HG03196 (cell line): ENCODE measurements around the gene MMP27.

Source experiments
- ATAC-seq: cut with Tn5 transposase; IDR thresholded peaks from one replicate; pipeline ENCODE4 v1.9.1; 2021; ENCODE audit not compliant: unreplicated experiment

MMP27 gene

DNA sequence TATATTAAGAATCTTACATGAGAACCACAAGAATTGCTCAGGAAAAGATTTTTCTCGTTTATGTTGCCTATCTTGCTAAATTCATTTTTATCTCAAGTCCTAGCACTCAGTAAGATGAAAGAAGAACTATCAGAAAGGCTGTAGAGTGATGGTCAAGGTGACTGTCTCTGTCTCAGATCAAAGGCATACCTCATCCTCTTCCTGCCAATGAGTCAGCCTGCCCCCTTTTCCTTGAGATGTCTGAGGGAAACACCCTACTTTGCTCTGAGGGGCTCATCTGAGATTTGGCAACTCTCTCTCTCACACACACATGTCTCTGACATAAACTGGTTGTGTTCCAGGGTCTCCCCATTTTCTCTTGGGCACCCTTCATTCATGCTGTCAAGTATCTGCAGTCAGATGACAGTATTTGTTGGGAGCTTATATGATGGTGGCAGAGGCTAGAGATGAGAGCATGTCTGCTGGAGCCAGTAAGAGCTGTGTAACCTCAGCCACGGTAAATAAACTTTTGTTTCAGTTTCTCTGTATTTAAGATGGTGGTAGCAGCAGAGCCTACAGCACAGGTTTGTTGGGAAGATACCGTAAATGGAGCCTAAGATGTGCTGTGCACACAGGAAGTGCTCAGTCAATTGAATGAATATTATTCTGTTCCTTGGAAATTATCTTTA is 1.6 kb downstream of the MMP27 start:
- ATAC-seq: no peak

DNA sequence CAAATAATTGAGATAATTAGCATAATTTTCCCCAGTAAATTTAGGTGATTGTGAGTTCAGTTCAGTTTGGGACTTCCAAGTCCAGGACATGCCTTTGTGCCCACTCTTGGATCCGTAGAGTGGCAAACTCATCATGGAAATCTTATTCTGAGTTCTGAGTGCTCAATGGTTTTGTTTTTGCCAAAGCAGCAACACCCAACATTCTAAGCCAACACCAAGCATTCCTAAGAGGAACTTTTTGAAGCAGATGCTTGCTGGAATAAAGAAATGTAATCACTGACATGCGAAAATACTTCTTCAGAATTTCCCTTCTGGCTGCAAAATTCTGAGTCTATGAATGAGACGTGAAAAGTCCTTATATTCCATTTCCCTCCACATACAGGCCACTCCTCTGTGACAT is 10.4 kb downstream of the MMP27 start:
- no peak for ATAC-seq

DNA sequence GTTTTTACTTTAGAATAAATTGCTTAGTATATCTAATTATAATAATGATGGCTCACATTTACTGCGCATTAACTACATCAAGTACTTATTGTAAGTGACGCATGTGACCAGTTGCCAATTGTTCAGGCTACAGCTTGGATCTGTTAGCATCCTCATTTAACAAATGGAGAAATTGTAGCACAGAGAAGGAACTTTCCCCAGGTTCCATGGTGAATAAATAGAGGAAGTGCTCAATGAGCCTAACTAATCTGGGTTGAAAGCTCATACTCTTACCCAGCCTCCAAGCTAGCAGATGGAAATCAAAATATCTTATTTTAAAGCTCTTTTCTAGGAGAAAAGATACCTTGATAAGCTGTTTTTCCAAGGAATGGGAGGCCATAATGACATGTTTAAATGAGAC is 19.8 kb downstream of the MMP27 start:
- ATAC-seq: no peak

GRCh38 chr11:102685338-102685737 is 20.2 kb downstream of the MMP27 start:
- no peak for ATAC-seq

DNA sequence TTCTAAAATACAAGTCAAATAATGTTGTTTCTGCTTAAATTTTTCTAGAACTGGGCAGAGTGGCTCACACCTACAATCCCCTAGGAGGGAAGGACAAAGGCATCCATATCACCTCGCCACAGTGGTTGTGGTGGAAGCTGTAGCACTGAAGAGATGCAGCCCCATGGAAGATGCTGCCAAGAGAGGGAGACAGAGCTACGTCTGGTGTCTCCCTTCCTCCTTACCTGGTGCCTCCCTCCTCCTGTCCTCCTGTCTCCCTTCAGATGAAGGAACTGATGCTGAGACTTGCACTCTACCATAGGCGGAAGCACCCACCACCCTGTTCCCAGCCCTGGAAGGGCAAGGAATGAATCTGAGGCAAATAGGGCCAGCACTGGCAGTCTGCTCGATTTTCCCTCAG is 22.3 kb downstream of the MMP27 start:
- no peak for ATAC-seq

DNA sequence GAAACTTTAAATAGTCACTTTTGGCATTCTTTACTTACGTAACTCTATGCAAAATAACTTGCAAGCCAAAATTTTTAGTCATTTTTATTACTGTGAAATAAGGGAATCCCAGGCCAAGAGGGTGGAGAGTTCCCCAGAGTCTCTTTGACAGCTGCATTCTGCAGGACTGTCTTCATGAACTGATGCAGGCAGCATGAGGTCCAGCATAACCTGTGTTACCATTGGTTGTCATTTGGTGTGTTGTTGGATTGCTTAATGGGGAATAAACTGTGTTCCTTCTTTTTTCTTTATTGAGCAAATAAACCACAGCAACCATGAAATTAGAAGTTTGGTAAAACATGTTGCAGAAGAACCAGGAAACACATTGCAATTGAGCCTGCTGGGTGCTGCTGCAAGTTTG is 24.6 kb downstream of the MMP27 start:
- no peak for ATAC-seq

- ATAC-seq: no peak
Observed at GRCh38 chr11:102678022-102678421, 27.5 kb downstream of the MMP27 start.

- ATAC-seq: no peak
Observed at GRCh38 chr11:102676084-102676483, 29.5 kb downstream of the MMP27 start.

DNA sequence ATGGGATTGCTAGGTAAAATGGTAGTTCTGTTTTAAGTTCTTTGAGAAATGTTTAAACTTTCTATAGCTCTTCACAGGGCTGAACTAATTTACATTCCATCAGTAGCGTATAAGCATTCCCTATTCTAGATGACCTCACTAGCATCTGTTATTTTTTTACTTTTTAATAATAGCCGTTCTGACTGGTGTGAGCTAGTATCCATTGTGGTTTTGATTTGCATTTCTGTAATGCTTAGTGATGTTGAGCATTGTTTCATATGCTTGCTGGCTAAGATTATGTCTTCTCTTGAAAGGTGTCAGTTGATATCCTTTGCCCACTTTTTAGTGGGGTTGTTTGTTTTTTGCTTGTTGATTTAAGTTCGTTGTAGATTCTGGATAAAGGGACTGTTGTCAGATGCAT is 35.9 kb downstream of the MMP27 start:
- no peak for ATAC-seq

DNA sequence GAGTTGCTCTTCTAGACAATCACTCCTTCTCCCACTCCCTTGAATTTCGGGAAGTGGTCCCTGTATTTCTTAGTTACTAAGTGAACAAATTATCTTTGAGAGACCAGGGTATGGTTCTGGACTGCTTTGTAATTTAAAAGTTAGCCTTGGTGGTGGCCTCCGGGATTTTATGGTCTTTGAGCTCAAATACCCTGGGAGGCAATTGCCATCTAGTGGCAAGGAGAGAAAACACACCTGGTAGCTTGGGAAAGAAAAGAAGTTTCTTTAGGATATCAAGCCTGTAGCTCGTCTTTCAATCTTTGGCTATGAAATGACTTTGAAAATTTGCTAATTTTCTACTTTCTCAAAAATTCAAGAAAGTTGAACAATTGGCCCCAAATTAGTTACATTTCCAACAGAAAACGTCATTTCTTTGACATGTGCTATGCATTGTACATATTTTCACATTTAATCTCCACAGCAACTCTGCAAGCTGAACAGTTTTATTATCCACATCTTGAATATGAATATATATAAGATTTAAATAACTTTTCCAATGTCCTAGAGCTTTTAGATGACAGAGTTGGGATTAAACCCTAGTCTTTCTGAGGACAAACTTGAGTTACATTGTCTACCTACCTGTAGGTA is 39.1 kb downstream of the MMP27 start:
- ATAC-seq: peak; percentile 44

GRCh38 chr11:102664001-102664752 is 41.4 kb downstream of the MMP27 start:
- no peak for ATAC-seq

GRCh38 chr11:102662607-102663006 is 43.0 kb downstream of the MMP27 start:
- no peak for ATAC-seq

DNA sequence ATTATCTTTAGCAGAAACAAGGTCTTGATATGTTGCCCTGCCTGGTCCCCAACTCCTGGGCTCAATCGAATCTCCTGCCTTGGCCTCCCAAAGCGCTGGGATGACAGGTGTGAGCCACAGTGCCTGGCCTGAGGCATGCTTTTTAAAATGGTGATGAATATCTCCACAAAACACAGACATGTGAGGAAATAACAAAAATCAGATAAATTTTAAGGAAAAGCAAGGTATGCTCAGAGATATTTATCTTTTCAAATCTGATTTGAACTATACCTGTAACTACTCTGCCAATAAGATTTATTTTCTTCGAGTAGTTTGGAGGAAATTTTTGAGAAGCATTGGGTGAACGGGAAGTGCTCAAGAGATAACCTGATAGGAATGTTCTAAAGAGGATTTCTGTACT is 44.5 kb downstream of the MMP27 start:
- no peak for ATAC-seq

GRCh38 chr11:102656528-102656927 is 49.0 kb downstream of the MMP27 start:
- ATAC-seq: no peak

DNA sequence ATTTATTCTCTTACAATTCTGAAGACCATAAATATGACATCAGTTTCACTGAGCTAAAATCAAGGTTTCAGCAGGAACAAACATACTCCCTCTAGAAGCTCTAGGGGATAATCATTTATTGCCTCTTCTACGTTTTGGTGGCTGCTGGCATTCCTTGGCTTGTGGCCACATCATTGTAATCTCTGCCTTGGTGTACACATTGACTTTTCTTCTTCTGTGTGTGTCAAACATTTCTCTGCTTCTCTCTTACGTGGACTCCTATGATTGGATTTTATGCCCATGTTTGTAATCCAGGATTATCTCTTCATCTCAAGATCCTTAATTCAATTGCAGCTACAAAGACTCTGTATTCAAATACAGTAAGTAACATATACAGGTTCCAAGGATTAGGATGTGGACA is 50.0 kb downstream of the MMP27 start:
- ATAC-seq: no peak

DNA sequence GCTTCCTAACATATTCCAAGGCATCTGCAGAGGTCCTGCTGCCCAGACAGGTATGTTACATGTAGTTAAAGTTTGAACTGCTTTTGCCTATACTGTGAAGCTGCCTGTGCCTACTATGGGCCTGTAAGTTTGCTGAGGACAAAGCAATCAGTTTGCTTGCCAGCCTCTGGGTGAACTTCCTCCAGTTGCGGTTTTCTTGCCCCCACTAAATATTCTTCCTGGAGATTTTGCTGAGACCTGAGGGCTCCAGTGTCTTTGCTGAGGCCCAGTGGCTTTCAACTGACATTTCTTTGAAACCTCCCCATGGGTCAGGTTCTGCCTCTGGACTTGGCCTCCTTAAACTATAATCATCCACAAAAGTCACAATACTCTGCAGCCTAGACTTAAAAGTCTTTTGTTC is 50.8 kb downstream of the MMP27 start:
- ATAC-seq: no peak

GRCh38 chr11:102653744-102654291 is 51.8 kb downstream of the MMP27 start:
- ATAC-seq: no peak

DNA sequence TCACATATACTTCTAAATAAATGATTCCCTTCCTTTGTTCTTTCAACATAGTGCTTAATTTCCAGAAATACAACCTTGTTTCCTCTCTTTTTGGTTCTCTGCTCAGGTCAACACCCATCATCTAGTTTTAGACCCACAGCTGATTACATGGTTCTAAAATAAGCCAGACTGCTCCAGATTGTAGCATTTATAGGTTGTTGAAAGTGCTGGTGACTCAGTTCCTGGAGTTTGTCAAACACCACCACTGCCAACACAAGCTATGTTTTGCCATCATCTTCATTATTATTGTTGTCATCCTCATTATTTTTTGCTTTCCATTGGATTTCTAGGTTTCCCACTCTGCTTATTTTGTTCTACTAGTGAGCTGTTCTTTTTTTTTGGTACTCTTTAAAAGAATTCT is 58.1 kb downstream of the MMP27 start:
- ATAC-seq: no peak

- ATAC-seq: no peak
Observed at GRCh38 chr11:102643941-102644340, 61.6 kb downstream of the MMP27 start.
